ENCODE data around the gene RIT2. TPM values are rescaled to one million over a fixed set of nuclear protein-coding genes. Genes with fewer than 3 reads are reported as not detected.
A peak's percentile ranks its signal among the peaks of the same experiment; 100 is the strongest.

Gene RIT2
- polyA plus RNA-seq, 1 donor from 2014 or later, result 1.1 TPM

GRCh38 chr18:42920621-42921020 is 194.9 kb downstream of the RIT2 start:
- Histone ChIP-seq H3K79me2 (replicated peaks; ENCODE audit: insufficient read depth, low read length) (no peaks in the 10 kb centered on the region), H3K4me2 (ENCODE audit: low read length) (no peak overlapping the region), H3K9me2 (ENCODE audit: insufficient read depth, low read length) (no peaks in the 10 kb centered on the region), H3K36me3 (ENCODE audit: insufficient read depth, low read length) (no peaks in the 10 kb centered on the region), H2AFZ (ENCODE audit: low read depth, low read length) (no peak overlapping the region), H4K20me1 (ENCODE audit: insufficient read depth) (no peaks in the 10 kb centered on the region), H3K27ac (ENCODE audit: low read length) (no peak overlapping the region), H3K4me3 (ENCODE audit: low read length) (no peak overlapping the region), H3K9me3 (ENCODE audit: low read length) (no peaks in the 10 kb centered on the region), H3F3A (ENCODE audit: insufficient read depth, low read length, poor library complexity, severe bottlenecking) (no peaks in the 10 kb centered on the region), H3K9ac (ENCODE audit: low read length) (no peak overlapping the region), H3K27me3 (ENCODE audit: insufficient read depth, low read depth, low read length) (no peaks in the 10 kb centered on the region)
- TF ChIP-seq MXI1 (conservative IDR thresholded peaks at IDR 0.05; ENCODE audit: poor library complexity, severe bottlenecking) (no peak), EP300 (conservative IDR thresholded peaks at IDR 0.05; ENCODE audit: poor library complexity, severe bottlenecking) (no peak), POLR2AphosphoS5 (IDR thresholded peaks at IDR 0.05) (no peak), RAD21 (conservative IDR thresholded peaks at IDR 0.05) (no peak), REST (IDR thresholded peaks at IDR 0.05; ENCODE audit: borderline replicate concordance) (no peak), SMC3 (conservative IDR thresholded peaks at IDR 0.05; ENCODE audit: poor library complexity) (no peak), TAF1 (IDR thresholded peaks at IDR 0.05; ENCODE audit: low read depth) (no peak), EZH2 (IDR thresholded peaks at IDR 0.05; ENCODE audit: borderline replicate concordance, insufficient read depth, low read length, poor library complexity, severe bottlenecking) (no peak), CTCF (IDR thresholded peaks at IDR 0.05; ENCODE audit: poor library complexity, severe bottlenecking) (no peak)

- TF ChIP-seq POLR2AphosphoS5 (IDR thresholded peaks at IDR 0.05) (peak; percentile 50), MXI1 (conservative IDR thresholded peaks at IDR 0.05; ENCODE audit: poor library complexity, severe bottlenecking) (no peak), REST (IDR thresholded peaks at IDR 0.05; ENCODE audit: borderline replicate concordance) (peak; percentile 43), EP300 (conservative IDR thresholded peaks at IDR 0.05; ENCODE audit: poor library complexity, severe bottlenecking) (no peak), EZH2 (IDR thresholded peaks at IDR 0.05; ENCODE audit: borderline replicate concordance, insufficient read depth, low read length, poor library complexity, severe bottlenecking) (no peak), SMC3 (conservative IDR thresholded peaks at IDR 0.05; ENCODE audit: poor library complexity) (no peak), CTCF (IDR thresholded peaks at IDR 0.05; ENCODE audit: poor library complexity, severe bottlenecking) (no peak), TAF1 (IDR thresholded peaks at IDR 0.05; ENCODE audit: low read depth) (no peak), RAD21 (conservative IDR thresholded peaks at IDR 0.05) (peak; percentile 15)
- no peak overlapping the region for H3K4me2 ChIP-seq (ENCODE audit: low read length)
- H4K20me1 ChIP-seq (ENCODE audit: insufficient read depth), result no peaks in the 10 kb centered on the region
- no peak overlapping the region for H3K9ac ChIP-seq (ENCODE audit: low read length)
- H3K9me2 ChIP-seq (ENCODE audit: insufficient read depth, low read length), result no peaks in the 10 kb centered on the region
- no peaks in the 10 kb centered on the region for H3K36me3 ChIP-seq (ENCODE audit: insufficient read depth, low read length)
- peak overlapping the region; percentile 26 for H3K27ac ChIP-seq (ENCODE audit: low read length)
- no peak overlapping the region for H2AFZ ChIP-seq (ENCODE audit: low read depth, low read length)
- no peaks in the 10 kb centered on the region for H3K79me2 ChIP-seq (replicated peaks; ENCODE audit: insufficient read depth, low read length)
- H3K4me3 ChIP-seq (ENCODE audit: low read length), result no peak overlapping the region
- H3F3A ChIP-seq (ENCODE audit: insufficient read depth, low read length, poor library complexity, severe bottlenecking), result no peaks in the 10 kb centered on the region
- H3K9me3 ChIP-seq (ENCODE audit: low read length), result no peaks in the 10 kb centered on the region
- H3K27me3 ChIP-seq (ENCODE audit: insufficient read depth, low read depth, low read length), result no peaks in the 10 kb centered on the region
Measured at GRCh38 chr18:42915299-42915698, 200.2 kb downstream of the RIT2 start.
